Muscle of leg (tissue), 11 donors: ENCODE results near the gene KCNMA1. TPM values are rescaled to one million over a fixed set of nuclear protein-coding genes. Genes with fewer than 3 reads are reported as not detected.

Experiments used
- DNase-seq: peaks from one replicate; pipeline ENCODE4 v3.0.0; 2013
- H3K27ac ChIP-seq: one replicate; pipeline ENCODE4 v1.5.1; 2013; ENCODE audit warnings: mild to moderate bottlenecking, low read length, control low read depth
- H3K27me3 ChIP-seq: one replicate; pipeline ENCODE4 v1.6.1; 2013; ENCODE audit warnings: low read length; ENCODE audit not compliant: control insufficient read depth, insufficient read depth
- H3K36me3 ChIP-seq: one replicate; pipeline ENCODE4 v1.6.1; 2013; ENCODE audit warnings: low read length; ENCODE audit not compliant: control insufficient read depth, insufficient read depth
- H3K4me1 ChIP-seq: one replicate; pipeline ENCODE4 v1.6.1; 2013; ENCODE audit warnings: low read length; ENCODE audit not compliant: control insufficient read depth, insufficient read depth
- H3K4me3 ChIP-seq: one replicate; pipeline ENCODE4 v1.5.1; 2013; ENCODE audit warnings: low read length, control low read depth
- H3K9me3 ChIP-seq: replicated peaks from 2 replicates; pipeline ENCODE4 v1.6.1; 2013; ENCODE audit warnings: low read depth, low read length; ENCODE audit not compliant: control insufficient read depth
- WGBS: methylation state at CpG from one replicate; pipeline ENCODE4 v1.1.5; 2013; ENCODE audit warnings: missing lambda C conversion rate; ENCODE audit not compliant: insufficient coverage; 5-methylcytosine and 5-hydroxymethylcytosine counted together
- polyA plus RNA-seq, 8 donors: library from polyadenylated mRNA; unstranded; fragments of 120-200 nt; gene quantifications; one replicate each; pipeline versions ENCODE4 v1.2.1 to v1.2.3, GENCODE V29; 2013; ENCODE audit warnings: inconsistent platforms in 1 of 8, low replicate concordance in 1 of 8; ENCODE audit not compliant: insufficient read length in 8 of 8, insufficient read depth in 1 of 8
- total RNA-seq: library from RNA; stranded (reverse); fragments of 120-200 nt; gene quantifications from one replicate; pipeline ENCODE4 v1.2.4, GENCODE V29; 2013

The KCNMA1 gene
- total and polyA plus RNA-seq, 9 donors: 12.7 to 23.3 (median 18.2) TPM

- Histone ChIP-seq H3K27ac (no peak overlapping the region), H3K4me1 (peaks cover 3% of the 10 kb centered on the region), H3K4me3 (no peak overlapping the region), H3K9me3 (no peaks in the 10 kb centered on the region), H3K27me3 (no peaks in the 10 kb centered on the region), H3K36me3 (no peaks in the 10 kb centered on the region)
- WGBS: no CpG with 5 or more reads among the region's 4 CpGs
- no peak for DNase-seq
Measured at GRCh38 chr10:76884673-76885275, 752.8 kb downstream of the KCNMA1 start.

GRCh38 chr10:76883596-76883995 lies 754.0 kb downstream of the KCNMA1 start:
- Histone ChIP-seq H3K4me3 (no peak overlapping the region), H3K36me3 (no peaks in the 10 kb centered on the region), H3K27ac (no peak overlapping the region), H3K27me3 (no peaks in the 10 kb centered on the region), H3K9me3 (no peaks in the 10 kb centered on the region), H3K4me1 (peaks cover 3% of the 10 kb centered on the region)
- WGBS: no CpG with 5 or more reads among the region's 1 CpG
- peak; percentile 44 for DNase-seq

GRCh38 chr10:76882796-76883195 lies 754.8 kb downstream of the KCNMA1 start:
- no peak for DNase-seq
- no peaks in the 10 kb centered on the region for H3K27me3 ChIP-seq
- H3K4me1 ChIP-seq: peaks cover 3% of the 10 kb centered on the region
- no peak overlapping the region for H3K4me3 ChIP-seq
- no peaks in the 10 kb centered on the region for H3K36me3 ChIP-seq
- no peak overlapping the region for H3K27ac ChIP-seq
- no peaks in the 10 kb centered on the region for H3K9me3 ChIP-seq

GRCh38 chr10:76882245-76882644 lies 755.4 kb downstream of the KCNMA1 start:
- Histone ChIP-seq H3K4me3 (no peak overlapping the region), H3K36me3 (no peaks in the 10 kb centered on the region), H3K9me3 (no peaks in the 10 kb centered on the region), H3K27me3 (no peaks in the 10 kb centered on the region), H3K27ac (no peak overlapping the region), H3K4me1 (peaks cover 3% of the 10 kb centered on the region)
- no peak for DNase-seq
- WGBS: 80% methylated on average over 1 of the region's 6 CpGs

- no peaks in the 10 kb centered on the region for H3K27me3 ChIP-seq
- H3K27ac ChIP-seq: no peak overlapping the region
- H3K9me3 ChIP-seq: no peaks in the 10 kb centered on the region
- no peak overlapping the region for H3K4me3 ChIP-seq
- WGBS: 86% methylated on average over 3 of the region's 3 CpGs
- no peaks in the 10 kb centered on the region for H3K36me3 ChIP-seq
- peaks cover 3% of the 10 kb centered on the region for H3K4me1 ChIP-seq
- no peak for DNase-seq
Measured at GRCh38 chr10:76881477-76882220, 756.0 kb downstream of the KCNMA1 start.

GRCh38 chr10:76880931-76881330 lies 756.7 kb downstream of the KCNMA1 start:
- whole genome bisulfite sequencing: 89% methylated on average over 1 of the region's 4 CpGs
- no peak overlapping the region for H3K27ac ChIP-seq
- H3K27me3 ChIP-seq: no peaks in the 10 kb centered on the region
- DNase-seq: no peak
- H3K9me3 ChIP-seq: no peaks in the 10 kb centered on the region
- H3K4me1 ChIP-seq: peaks cover 1% of the 10 kb centered on the region
- no peaks in the 10 kb centered on the region for H3K36me3 ChIP-seq
- no peak overlapping the region for H3K4me3 ChIP-seq

- DNase-seq: no peak
- Histone ChIP-seq H3K4me3 (no peak overlapping the region), H3K27ac (no peak overlapping the region), H3K36me3 (no peaks in the 10 kb centered on the region), H3K4me1 (no peaks in the 10 kb centered on the region), H3K27me3 (no peaks in the 10 kb centered on the region), H3K9me3 (no peaks in the 10 kb centered on the region)
- WGBS: 64% methylated on average over 5 of the region's 9 CpGs
Measured at GRCh38 chr10:76879116-76879913, 758.3 kb downstream of the KCNMA1 start.

- no peak overlapping the region for H3K4me3 ChIP-seq
- H3K27me3 ChIP-seq: no peaks in the 10 kb centered on the region
- no peaks in the 10 kb centered on the region for H3K4me1 ChIP-seq
- no CpG with 5 or more reads among the region's 3 CpGs for WGBS
- H3K27ac ChIP-seq: no peak overlapping the region
- H3K36me3 ChIP-seq: no peaks in the 10 kb centered on the region
- no peaks in the 10 kb centered on the region for H3K9me3 ChIP-seq
- DNase-seq: no peak
Measured at GRCh38 chr10:76878514-76878913, 759.1 kb downstream of the KCNMA1 start.

GRCh38 chr10:76874896-76875295 lies 762.7 kb downstream of the KCNMA1 start:
- peaks cover 3% of the 10 kb centered on the region for H3K4me1 ChIP-seq
- H3K9me3 ChIP-seq: no peaks in the 10 kb centered on the region
- WGBS: 100% methylated on average over 1 of the region's 3 CpGs
- no peaks in the 10 kb centered on the region for H3K36me3 ChIP-seq
- H3K27me3 ChIP-seq: no peaks in the 10 kb centered on the region
- H3K27ac ChIP-seq: no peak overlapping the region
- no peak overlapping the region for H3K4me3 ChIP-seq
- DNase-seq: no peak

- H3K4me3 ChIP-seq: no peak overlapping the region
- H3K27me3 ChIP-seq: no peaks in the 10 kb centered on the region
- no CpG with 5 or more reads among the region's 1 CpG for WGBS
- no peaks in the 10 kb centered on the region for H3K36me3 ChIP-seq
- H3K4me1 ChIP-seq: peaks cover 6% of the 10 kb centered on the region
- DNase-seq: peak; percentile 58
- H3K27ac ChIP-seq: no peak overlapping the region
- H3K9me3 ChIP-seq: no peaks in the 10 kb centered on the region
Measured at GRCh38 chr10:76874176-76874575, 763.4 kb downstream of the KCNMA1 start.
